ENCODE measurements around the gene RGS7BP.

- TF ChIP-seq CTCF (IDR thresholded peaks at IDR 0.05; ENCODE audit: insufficient read depth, low read length) (no peak), GABPA (IDR thresholded peaks at IDR 0.05; ENCODE audit: low read depth) (no peak), REST (IDR thresholded peaks at IDR 0.05; ENCODE audit: insufficient replicate concordance, low read depth) (no peak), POLR2AphosphoS5 (IDR thresholded peaks at IDR 0.05; ENCODE audit: low read depth) (no peak), SPI1 (IDR thresholded peaks at IDR 0.05; ENCODE audit: borderline replicate concordance, low read depth) (no peak)
Measured at GRCh38 chr5:64532212-64532611, 26.4 kb downstream of the RGS7BP start.
